Karpas-422 (cell line): Measurements from ENCODE around the gene AOPEP. TPM values are rescaled to one million over a fixed set of nuclear protein-coding genes. Genes with fewer than 3 reads are reported as not detected.

Experiments used
- DNase-seq: peaks from one replicate; pipeline ENCODE4 v3.0.0-alpha.2; 2015
- H2AFZ ChIP-seq: fragments of 200-600 bp; sonication (generic); 2 replicates; pipeline ENCODE4 v1.6.1; 2014; ENCODE audit warnings: antibody characterized with exemption, low read length, mixed read lengths
- H3K27ac ChIP-seq: fragments of 200-600 bp; sonication (generic); 2 replicates; pipeline ENCODE4 v1.5.1; 2014; ENCODE audit warnings: mild to moderate bottlenecking, low read length, moderate library complexity
- H3K27me3 ChIP-seq: fragments of 200-600 bp; sonication (generic); 2 replicates; pipeline ENCODE4 v1.6.1; 2014; ENCODE audit warnings: low read length, mixed read lengths
- H3K36me3 ChIP-seq: fragments of 200-600 bp; sonication (generic); 2 replicates; pipeline ENCODE4 v1.6.1; 2014; ENCODE audit warnings: low read length, mixed read lengths; ENCODE audit not compliant: insufficient read depth
- H3K4me1 ChIP-seq: fragments of 200-600 bp; sonication (generic); 2 replicates; pipeline ENCODE4 v1.6.1; 2014; ENCODE audit warnings: mild to moderate bottlenecking, low read length, mixed read lengths
- H3K4me2 ChIP-seq: fragments of 200-600 bp; sonication (generic); 2 replicates; pipeline ENCODE4 v1.6.1; 2014; ENCODE audit warnings: low read length, low read depth, mild to moderate bottlenecking; ENCODE audit not compliant: poor library complexity, severe bottlenecking
- H3K4me3 ChIP-seq: fragments of 200-600 bp; sonication (generic); 2 replicates; pipeline ENCODE4 v1.5.1; 2014; ENCODE audit warnings: mild to moderate bottlenecking, antibody characterized with exemption, low read length, mixed read lengths
- H3K79me2 ChIP-seq: fragments of 200-600 bp; sonication (generic); 2 replicates; pipeline ENCODE4 v1.6.1; 2014; ENCODE audit warnings: mild to moderate bottlenecking, low read length, mixed read lengths
- H3K9ac ChIP-seq: fragments of 200-600 bp; sonication (generic); 2 replicates; pipeline ENCODE4 v1.6.0; 2014; ENCODE audit warnings: low read length
- H3K9me2 ChIP-seq: fragments of 200-600 bp; sonication (generic), shearing (Covaris generic); replicated peaks from 2 replicates; pipeline ENCODE4 v1.6.0; 2014; ENCODE audit warnings: mild to moderate bottlenecking, low read length, moderate library complexity; ENCODE audit not compliant: insufficient read depth
- H3K9me3 ChIP-seq: fragments of 300-700, 200-600 bp; sonication (generic); 2 replicates; pipeline ENCODE4 v1.6.1; 2014; ENCODE audit warnings: low read length, mixed read lengths
- H4K20me1 ChIP-seq: fragments of 200-600 bp; sonication (generic); 2 replicates; pipeline ENCODE4 v1.6.1; 2014; ENCODE audit warnings: mild to moderate bottlenecking, antibody characterized with exemption, low read length, low read depth; ENCODE audit not compliant: insufficient read depth
- total RNA-seq: library from RNA; depleted of rRNA; stranded (reverse); fragments of >200 nt; shearing (Covaris generic); gene quantifications from 2 replicates; pipeline ENCODE4 v1.2.3, GENCODE V29; 2014; ENCODE audit warnings: low replicate concordance

AOPEP gene
- total RNA-seq, 1 experiment from 2014 or later = 22.7 TPM

GRCh38 chr9:95000821-95001220 is 274.3 kb downstream of the AOPEP start:
- no peak overlapping the region for H3K4me2 ChIP-seq
- no peak for DNase-seq
- no peak overlapping the region for H3K9ac ChIP-seq
- no peaks in the 10 kb centered on the region for H3K36me3 ChIP-seq
- no peaks in the 10 kb centered on the region for H3K9me3 ChIP-seq
- no peaks in the 10 kb centered on the region for H3K9me2 ChIP-seq
- H2AFZ ChIP-seq = no peak overlapping the region
- H3K4me3 ChIP-seq = no peak overlapping the region
- H3K4me1 ChIP-seq = peaks cover 8% of the 10 kb centered on the region
- no peaks in the 10 kb centered on the region; the same call in 1 of the 2 replicates for H3K27me3 ChIP-seq
- no peaks in the 10 kb centered on the region for H3K79me2 ChIP-seq
- no peak overlapping the region for H3K27ac ChIP-seq
- no peaks in the 10 kb centered on the region for H4K20me1 ChIP-seq

GRCh38 chr9:95001720-95002119 is 275.2 kb downstream of the AOPEP start:
- Histone ChIP-seq H3K9ac (no peak overlapping the region), H3K79me2 (no peaks in the 10 kb centered on the region), H3K36me3 (no peaks in the 10 kb centered on the region), H3K9me3 (no peaks in the 10 kb centered on the region), H4K20me1 (no peaks in the 10 kb centered on the region), H3K4me1 (peaks cover 8% of the 10 kb centered on the region), H3K4me2 (no peak overlapping the region), H3K4me3 (no peak overlapping the region), H3K27ac (no peak overlapping the region), H2AFZ (no peak overlapping the region), H3K9me2 (no peaks in the 10 kb centered on the region), H3K27me3 (no peaks in the 10 kb centered on the region; the same call in 1 of the 2 replicates)
- no peak for DNase-seq

- Histone ChIP-seq H3K4me1 (peaks cover 8% of the 10 kb centered on the region), H3K27me3 (no peaks in the 10 kb centered on the region; the same call in 1 of the 2 replicates), H3K9me3 (no peaks in the 10 kb centered on the region), H3K27ac (no peak overlapping the region), H3K4me2 (peak overlapping the region; percentile 78), H2AFZ (no peak overlapping the region), H3K4me3 (peak overlapping the region; percentile 79), H4K20me1 (no peaks in the 10 kb centered on the region), H3K79me2 (no peaks in the 10 kb centered on the region), H3K9me2 (no peaks in the 10 kb centered on the region), H3K36me3 (no peaks in the 10 kb centered on the region), H3K9ac (peak overlapping the region; percentile 67)
- peak; percentile 55 for DNase-seq
These were observed 277.4 kb downstream of the AOPEP start for GRCh38 chr9:95003689-95004410.

- H3K9me3 ChIP-seq = no peaks in the 10 kb centered on the region
- H3K36me3 ChIP-seq = no peaks in the 10 kb centered on the region
- H2AFZ ChIP-seq = no peak overlapping the region
- H3K9me2 ChIP-seq = no peaks in the 10 kb centered on the region
- H3K4me3 ChIP-seq = peak overlapping the region; percentile 79
- peak overlapping the region; percentile 78 for H3K4me2 ChIP-seq
- no peaks in the 10 kb centered on the region for H4K20me1 ChIP-seq
- no peaks in the 10 kb centered on the region; the same call in 1 of the 2 replicates for H3K27me3 ChIP-seq
- peak overlapping the region; percentile 67 for H3K9ac ChIP-seq
- no peaks in the 10 kb centered on the region for H3K79me2 ChIP-seq
- H3K4me1 ChIP-seq = peaks cover 8% of the 10 kb centered on the region
- H3K27ac ChIP-seq = no peak overlapping the region
- no peak for DNase-seq
These were observed 278.1 kb downstream of the AOPEP start for GRCh38 chr9:95004411-95005277.

GRCh38 chr9:95005278-95006143 is 279.0 kb downstream of the AOPEP start:
- H3K27me3 ChIP-seq = no peaks in the 10 kb centered on the region; the same call in 1 of the 2 replicates
- H3K79me2 ChIP-seq = no peaks in the 10 kb centered on the region
- DNase-seq = no peak
- H3K9me2 ChIP-seq = no peaks in the 10 kb centered on the region
- no peak overlapping the region for H3K27ac ChIP-seq
- H3K4me2 ChIP-seq = no peak overlapping the region
- no peaks in the 10 kb centered on the region for H3K36me3 ChIP-seq
- no peaks in the 10 kb centered on the region for H3K9me3 ChIP-seq
- H3K4me3 ChIP-seq = peak overlapping the region; percentile 40; the same call in 1 of the 2 replicates
- H2AFZ ChIP-seq = no peak overlapping the region
- H3K9ac ChIP-seq = peak overlapping the region; percentile 39
- H3K4me1 ChIP-seq = peaks cover 8% of the 10 kb centered on the region
- no peaks in the 10 kb centered on the region for H4K20me1 ChIP-seq

- no peak for DNase-seq
- no peak overlapping the region for H3K4me2 ChIP-seq
These were observed 280.8 kb downstream of the AOPEP start for GRCh38 chr9:95007226-95007869.

GRCh38 chr9:95008151-95008771 is 281.8 kb downstream of the AOPEP start:
- Histone ChIP-seq H3K27me3 (no peaks in the 10 kb centered on the region; the same call in 1 of the 2 replicates), H3K9ac (no peak overlapping the region), H4K20me1 (no peaks in the 10 kb centered on the region), H3K36me3 (no peaks in the 10 kb centered on the region), H3K79me2 (no peaks in the 10 kb centered on the region), H3K4me2 (no peak overlapping the region), H3K9me2 (no peaks in the 10 kb centered on the region), H2AFZ (no peak overlapping the region), H3K27ac (no peak overlapping the region), H3K4me3 (no peak overlapping the region), H3K9me3 (no peaks in the 10 kb centered on the region), H3K4me1 (peaks cover 8% of the 10 kb centered on the region)
- DNase-seq = no peak

More at GRCh38 chr9:95007226-95007869, 280.8 kb downstream of the AOPEP start:
- Histone ChIP-seq H3K9me2 (no peaks in the 10 kb centered on the region), H3K4me3 (no peak overlapping the region), H3K9ac (no peak overlapping the region), H2AFZ (no peak overlapping the region), H3K9me3 (no peaks in the 10 kb centered on the region), H4K20me1 (no peaks in the 10 kb centered on the region), H3K4me1 (peaks cover 8% of the 10 kb centered on the region), H3K79me2 (no peaks in the 10 kb centered on the region), H3K27ac (no peak overlapping the region), H3K27me3 (no peaks in the 10 kb centered on the region; the same call in 1 of the 2 replicates), H3K36me3 (no peaks in the 10 kb centered on the region)
